GM21786 (cell line): ENCODE data around the gene SLC22A4.

Experiments used
- ATAC-seq: cut with Tn5 transposase; IDR thresholded peaks from one replicate; pipeline ENCODE4 v1.9.1; 2021; ENCODE audit not compliant: unreplicated experiment

The SLC22A4 gene

GRCh38 chr5:132274050-132274792 is 20.0 kb upstream of the SLC22A4 start:
- ATAC-seq, result no peak

- ATAC-seq, result no peak
These were observed 18.6 kb upstream of the SLC22A4 start for GRCh38 chr5:132275367-132276220.

GRCh38 chr5:132277256-132277655 is 16.9 kb upstream of the SLC22A4 start:
- ATAC-seq, result no peak

- ATAC-seq, result no peak
These were observed 16.0 kb upstream of the SLC22A4 start for GRCh38 chr5:132277971-132278853.

GRCh38 chr5:132279801-132280200 is 14.4 kb upstream of the SLC22A4 start:
- ATAC-seq, result no peak

- no peak for ATAC-seq
These were observed 13.6 kb upstream of the SLC22A4 start for GRCh38 chr5:132280371-132281240.

- no peak for ATAC-seq
These were observed 12.2 kb upstream of the SLC22A4 start for GRCh38 chr5:132281856-132282614.

- ATAC-seq, result no peak
These were observed 10.7 kb upstream of the SLC22A4 start for GRCh38 chr5:132283423-132284043.

GRCh38 chr5:132289097-132289496 is 5.1 kb upstream of the SLC22A4 start:
- no peak for ATAC-seq

GRCh38 chr5:132291026-132291425 is 3.2 kb upstream of the SLC22A4 start:
- no peak for ATAC-seq

- ATAC-seq, result peak; percentile 39
These were observed 865 bp upstream of the SLC22A4 start for GRCh38 chr5:132293066-132293991.

- ATAC-seq, result peak; percentile 3
These were observed 722 bp downstream of the SLC22A4 start for GRCh38 chr5:132294728-132295504.

GRCh38 chr5:132295505-132296411 is 1.6 kb downstream of the SLC22A4 start:
- no peak for ATAC-seq

- no peak for ATAC-seq
These were observed 2.3 kb downstream of the SLC22A4 start for GRCh38 chr5:132296412-132297016.

GRCh38 chr5:132297211-132297940 is 3.2 kb downstream of the SLC22A4 start:
- no peak for ATAC-seq
